Lung (tissue), 12 donors: ENCODE data around the gene L3MBTL4. TPM values are rescaled to one million over a fixed set of nuclear protein-coding genes. Genes with fewer than 3 reads are reported as not detected.

Source experiments
- ATAC-seq: fragments of 200-7000 bp; cut with Tn5 transposase; one replicate; pipeline ENCODE4 v1.9.1; 2020; ENCODE audit warnings: moderate number of reproducible peaks; ENCODE audit not compliant: insufficient read depth, low FRiP score
- DNase-seq, 3 donors: peaks; one replicate each; pipeline ENCODE4 v3.0.0-alpha.2; 2013 to 2017
- H3K27ac ChIP-seq, 2 donors: one replicate each; pipeline ENCODE4 v1.5.1; 2013; ENCODE audit warnings: mild to moderate bottlenecking in 2 of 2, moderate library complexity in 2 of 2, control low read depth in 1 of 2, inconsistent platforms in 1 of 2, low read depth in 1 of 2, low read length in 1 of 2
- H3K27me3 ChIP-seq, 3 donors: one replicate each; pipeline ENCODE4 v1.5.1; 2013; ENCODE audit warnings: low read length in 2 of 3; ENCODE audit not compliant: control insufficient read depth in 3 of 3, insufficient read depth in 3 of 3
- H3K36me3 ChIP-seq, 4 donors: one replicate each; pipeline ENCODE4 v1.5.1; 2013; ENCODE audit warnings: low read length in 4 of 4, mild to moderate bottlenecking in 1 of 4, moderate library complexity in 1 of 4; ENCODE audit not compliant: control insufficient read depth in 4 of 4, insufficient read depth in 4 of 4
- H3K4me1 ChIP-seq, 5 donors: one replicate each; pipeline ENCODE4 v1.5.1; 2013; ENCODE audit warnings: low read length in 5 of 5, mild to moderate bottlenecking in 2 of 5, moderate library complexity in 1 of 5; ENCODE audit not compliant: control insufficient read depth in 5 of 5, insufficient read depth in 5 of 5
- H3K4me3 ChIP-seq: one replicate; pipeline ENCODE4 v1.5.1; 2013; ENCODE audit warnings: mild to moderate bottlenecking, control low read depth, moderate library complexity
- H3K9ac ChIP-seq, 2 donors: one replicate each; pipeline ENCODE4 v1.5.1; 2013; ENCODE audit warnings: low read length in 2 of 2, control low read depth in 1 of 2; ENCODE audit not compliant: insufficient read depth in 1 of 2
- H3K9me3 ChIP-seq, 4 donors: one replicate each; pipeline ENCODE4 v1.5.1; 2013; ENCODE audit warnings: low read length in 3 of 4, mild to moderate bottlenecking in 1 of 4, moderate library complexity in 1 of 4; ENCODE audit not compliant: control insufficient read depth in 4 of 4, insufficient read depth in 3 of 4
- WGBS, 2 donors: extraction: QIAGEN DNeasy Blood & Tissue Kit; methylation state at CpG; one replicate each; pipeline ENCODE4 v1.1.7; 2013; 5-methylcytosine and 5-hydroxymethylcytosine counted together
- polyA plus RNA-seq, 2 donors: library from polyadenylated mRNA; stranded (reverse); fragments of 200-250 nt; gene quantifications; one replicate each; pipeline ENCODE4 v1.2.1, GENCODE V29; 2013
- total RNA-seq, 2 donors: library from RNA; depleted of rRNA in 1 of 2; stranded (reverse); fragments of >200 nt in 1 of 2; gene quantifications; one replicate each; pipeline ENCODE4 v1.2.1, GENCODE V29; 2014 to 2021
- TF ChIP-seq, protein P1 (sequence below): IDR thresholded peaks from 2 replicates; pipeline ENCODE4 v1.5.1; 2012; ENCODE audit warnings: mild to moderate bottlenecking; ENCODE audit errors: control extremely low read depth, extremely low read depth
- donor health status: control.
- donor health status: control.
- donor health status: Bipolar disorder and iron deficiency.
- donor health status: healthy.
- donor health status: DM: yes; HTN: yes; CAD: no.

The L3MBTL4 gene
- total and polyA plus RNA-seq, 4 donors: 2.8 to 16.8 (median 9.9) TPM

DNA sequence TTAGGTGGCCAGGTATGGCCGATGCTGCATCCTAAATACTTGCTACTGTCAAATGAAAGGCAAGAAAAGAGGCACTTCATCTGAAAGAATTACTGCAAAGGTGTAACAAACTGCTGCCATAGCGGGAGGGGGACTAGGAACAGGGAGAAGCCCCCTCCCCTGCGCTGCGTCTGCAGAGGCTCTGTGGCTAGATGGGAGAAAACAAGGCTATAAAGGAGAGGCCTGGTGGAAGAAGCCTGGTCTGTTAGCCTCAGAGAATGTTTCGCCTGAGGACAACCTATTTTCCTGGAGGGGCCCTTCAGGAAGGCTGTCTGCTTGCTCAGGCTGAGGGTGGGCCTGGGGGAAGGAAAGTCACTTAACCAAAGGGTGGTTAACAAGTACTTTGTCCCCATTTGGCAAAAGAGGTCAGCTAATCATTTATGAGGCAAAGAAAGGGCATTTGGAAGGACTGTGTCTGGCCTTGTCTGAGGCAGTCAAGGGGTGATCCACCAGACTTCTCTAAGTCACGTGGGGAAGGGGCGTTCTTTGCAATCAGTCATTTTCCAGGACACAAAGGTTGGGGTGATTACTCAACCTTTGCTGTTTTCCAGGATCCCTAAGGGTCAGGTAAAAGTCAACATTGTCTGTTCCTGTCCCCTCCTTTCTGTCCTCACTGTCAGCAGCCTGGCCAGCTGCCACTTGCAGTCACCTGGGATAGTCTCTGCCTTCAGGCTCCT, 416.4 kb downstream of the L3MBTL4 start:
- WGBS, 2 donors: 82 to 88% methylated on average over 7 of the region's 7 CpGs

DNA sequence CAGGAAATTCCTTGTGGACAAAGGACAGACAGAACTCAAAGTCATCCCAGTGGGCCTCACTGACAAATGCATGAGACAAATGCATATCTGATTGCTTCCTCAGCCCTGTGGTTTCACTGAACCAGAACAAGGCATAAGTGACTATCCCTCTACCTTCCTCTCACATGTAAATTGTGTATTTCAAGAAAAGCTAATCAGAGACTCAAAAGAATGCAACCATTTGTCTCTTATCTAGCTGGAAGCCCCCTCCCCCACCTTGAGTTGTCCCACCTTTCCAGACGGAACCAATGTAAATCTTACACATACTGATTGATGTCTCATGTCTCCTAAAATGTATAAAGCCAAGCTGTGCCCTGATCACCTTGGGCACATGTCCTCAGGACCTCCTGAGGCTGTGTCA, 417.4 kb downstream of the L3MBTL4 start:
- Histone ChIP-seq H3K9me3 (peaks cover 0 to 4% (median 1%) of the 10 kb centered on the region in 4 donors), H3K27ac (no peak overlapping the region), H3K4me1 (no peaks in the 10 kb centered on the region), H3K9ac (no peak overlapping the region), H3K36me3 (no peaks in the 10 kb centered on the region), H3K4me3 (no peak overlapping the region), H3K27me3 (no peaks in the 10 kb centered on the region)
- DNase-seq (no peak), ATAC-seq (no peak)
- 74 to 88% methylated on average over 1 of the region's 1 CpG for WGBS, 2 donors
- TF ChIP-seq, protein P1, sequence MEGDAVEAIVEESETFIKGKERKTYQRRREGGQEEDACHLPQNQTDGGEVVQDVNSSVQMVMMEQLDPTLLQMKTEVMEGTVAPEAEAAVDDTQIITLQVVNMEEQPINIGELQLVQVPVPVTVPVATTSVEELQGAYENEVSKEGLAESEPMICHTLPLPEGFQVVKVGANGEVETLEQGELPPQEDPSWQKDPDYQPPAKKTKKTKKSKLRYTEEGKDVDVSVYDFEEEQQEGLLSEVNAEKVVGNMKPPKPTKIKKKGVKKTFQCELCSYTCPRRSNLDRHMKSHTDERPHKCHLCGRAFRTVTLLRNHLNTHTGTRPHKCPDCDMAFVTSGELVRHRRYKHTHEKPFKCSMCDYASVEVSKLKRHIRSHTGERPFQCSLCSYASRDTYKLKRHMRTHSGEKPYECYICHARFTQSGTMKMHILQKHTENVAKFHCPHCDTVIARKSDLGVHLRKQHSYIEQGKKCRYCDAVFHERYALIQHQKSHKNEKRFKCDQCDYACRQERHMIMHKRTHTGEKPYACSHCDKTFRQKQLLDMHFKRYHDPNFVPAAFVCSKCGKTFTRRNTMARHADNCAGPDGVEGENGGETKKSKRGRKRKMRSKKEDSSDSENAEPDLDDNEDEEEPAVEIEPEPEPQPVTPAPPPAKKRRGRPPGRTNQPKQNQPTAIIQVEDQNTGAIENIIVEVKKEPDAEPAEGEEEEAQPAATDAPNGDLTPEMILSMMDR: no peak

More for the DNA sequence above, 416.4 kb downstream of the L3MBTL4 start:
- TF ChIP-seq, protein P1: no peak
- no peaks in the 10 kb centered on the region for H3K36me3 ChIP-seq
- H3K4me1 ChIP-seq: no peaks in the 10 kb centered on the region
- no peak overlapping the region for H3K9ac ChIP-seq
- ATAC-seq: no peak
- no peaks in the 10 kb centered on the region for H3K27me3 ChIP-seq
- no peak overlapping the region for H3K27ac ChIP-seq
- H3K4me3 ChIP-seq: no peak overlapping the region
- H3K9me3 ChIP-seq: peaks cover 0 to 4% (median 1%) of the 10 kb centered on the region in 4 donors
- no peak for DNase-seq

DNA sequence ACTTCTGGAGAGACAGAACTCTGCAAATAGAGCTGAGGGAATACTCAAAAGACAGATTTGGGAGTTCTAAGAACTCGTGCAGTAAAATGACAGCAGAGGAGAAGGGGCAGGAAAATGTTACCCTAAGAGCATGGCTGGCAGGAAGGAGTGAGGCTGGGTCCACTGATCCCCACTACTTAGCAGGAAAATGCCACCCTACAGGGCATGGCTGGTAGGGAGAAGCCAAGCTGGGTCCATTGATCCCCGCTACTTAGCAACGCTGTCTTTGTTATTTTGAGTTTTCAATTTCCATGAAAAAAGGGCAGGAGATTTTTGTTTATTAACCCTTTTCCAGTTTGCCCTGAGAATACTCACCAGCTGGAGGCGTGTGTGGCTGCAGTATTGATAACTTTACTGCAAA, 419.1 kb downstream of the L3MBTL4 start:
- no peak overlapping the region for H3K9ac ChIP-seq
- TF ChIP-seq, protein P1: no peak
- H3K4me3 ChIP-seq: no peak overlapping the region
- H3K9me3 ChIP-seq: peaks cover 0 to 4% (median 1%) of the 10 kb centered on the region in 4 donors
- WGBS, 2 donors: 77 to 83% methylated on average over 4 of the region's 4 CpGs
- no peaks in the 10 kb centered on the region for H3K27me3 ChIP-seq
- no peaks in the 10 kb centered on the region for H3K4me1 ChIP-seq
- H3K36me3 ChIP-seq: no peaks in the 10 kb centered on the region
- ATAC-seq: no peak
- no peak for DNase-seq
- H3K27ac ChIP-seq: no peak overlapping the region
